ENCODE results near the gene KLF6. TPM values are rescaled to one million over a fixed set of nuclear protein-coding genes. Genes with fewer than 3 reads are reported as not detected.

KLF6 gene
- polyA plus RNA-seq, 1 of the 3 experiments (the other 2 are of a cell fraction), result 148 TPM

GRCh38 chr10:3764626-3765112 lies 20.3 kb downstream of the KLF6 start:
- no peak for TF ChIP-seq YY1 (IDR thresholded peaks at IDR 0.05; ENCODE audit: low read depth)
- H3K27ac ChIP-seq (ENCODE audit: low read depth in 2 of 2, low read length in 1 of 2), result peak overlapping the region in 1 of 2 experiments; percentile 65; a peak in 1 of 4 replicates
- no peaks in the 10 kb centered on the region for H3K27me3 ChIP-seq (ENCODE audit: insufficient read depth)
- H3K4me3 ChIP-seq (ENCODE audit: low read depth in 2 of 2, low read length in 1 of 2), result no peak overlapping the region
- H2AFZ ChIP-seq (ENCODE audit: low read depth), result no peak overlapping the region
- H3F3A ChIP-seq (replicated peaks; ENCODE audit: insufficient read depth), result peaks cover 16% of the 10 kb centered on the region
- H3K36me3 ChIP-seq (replicated peaks in 1 of 2; ENCODE audit: control insufficient read depth in 1 of 2, insufficient read depth in 2 of 2, low read length in 1 of 2), result no peaks in the 10 kb centered on the region
- peaks cover 23 to 27% of the 10 kb centered on the region in 2 experiments for H3K4me1 ChIP-seq (ENCODE audit: control insufficient read depth in 1 of 2, insufficient read depth in 2 of 2, low read depth in 1 of 2, low read length in 1 of 2)
- H3K4me2 ChIP-seq, result no peak overlapping the region
- H3K9me3 ChIP-seq, result no peaks in the 10 kb centered on the region
- POLR2A ChIA-PET, result interaction anchor here (1.2 kb wide), 1 partner anchor 21 kb away, joined by 3 read pairs; the partner anchor contains the start of gene KLF6
- no peaks in the 10 kb centered on the region for H4K20me1 ChIP-seq (ENCODE audit: insufficient read depth)
- no peaks in the 10 kb centered on the region for H3K9me2 ChIP-seq
- WGBS (ENCODE audit: low lambda C conversion rate), result 94% methylated on average over 5 of the region's 5 CpGs
- DNase-seq, result no peak
- no peaks in the 10 kb centered on the region for H3K79me2 ChIP-seq (ENCODE audit: insufficient read depth)
- CTCF ChIA-PET, result no interaction called here
- no peak overlapping the region for H3K9ac ChIP-seq

- Histone ChIP-seq H3F3A (replicated peaks; ENCODE audit: insufficient read depth) (peaks cover 14% of the 10 kb centered on the region), H3K9ac (peak overlapping the region; percentile 43; the same call in 1 of the 2 replicates), H3K36me3 (replicated peaks in 1 of 2; ENCODE audit: control insufficient read depth in 1 of 2, insufficient read depth in 2 of 2, low read length in 1 of 2) (no peaks in the 10 kb centered on the region), H3K79me2 (ENCODE audit: insufficient read depth) (no peaks in the 10 kb centered on the region), H3K4me1 (ENCODE audit: control insufficient read depth in 1 of 2, insufficient read depth in 2 of 2, low read depth in 1 of 2, low read length in 1 of 2) (peaks cover 23 to 27% of the 10 kb centered on the region in 2 experiments), H3K27ac (ENCODE audit: low read depth in 2 of 2, low read length in 1 of 2) (peak overlapping the region in 1 of 2 experiments; percentile 65; a peak in 2 of 4 replicates), H3K4me2 (0 out of 2 replicates have a peak overlapping the region, but pooled peaks have one; percentile 12), H3K4me3 (ENCODE audit: low read depth in 2 of 2, low read length in 1 of 2) (no peak overlapping the region), H3K9me3 (no peaks in the 10 kb centered on the region), H3K27me3 (ENCODE audit: insufficient read depth) (no peaks in the 10 kb centered on the region), H2AFZ (ENCODE audit: low read depth) (no peak overlapping the region), H4K20me1 (ENCODE audit: insufficient read depth) (no peaks in the 10 kb centered on the region), H3K9me2 (no peaks in the 10 kb centered on the region)
- TF ChIP-seq TCF12 (IDR thresholded peaks at IDR 0.05), result peak; percentile 40; the same call in 1 of the 2 replicates
- peak; percentile 26; the same call in 1 of the 2 replicates for TF ChIP-seq JUND (IDR thresholded peaks at IDR 0.05)
- TF ChIP-seq EZH2phosphoT487 (IDR thresholded peaks at IDR 0.05; ENCODE audit: borderline replicate concordance, low read depth), result no peak
- TF ChIP-seq RFX5 (IDR thresholded peaks at IDR 0.05; ENCODE audit: low read length), result no peak
- peak; percentile 17; the same call in 1 of the 2 replicates for TF ChIP-seq NFIC (IDR thresholded peaks at IDR 0.05; ENCODE audit: borderline replicate concordance)
- no peak for TF ChIP-seq FOXJ3 (CRISPR knock-in tag; IDR thresholded peaks at IDR 0.05)
- TF ChIP-seq EP300 (IDR thresholded peaks at IDR 0.05; ENCODE audit: borderline replicate concordance in 1 of 2, low read depth in 1 of 2, low read length in 1 of 2), result peak in 1 of 2 experiments; percentile 30; a peak in 1 of 4 replicates
- peak; percentile 71 for TF ChIP-seq FOSL2 (IDR thresholded peaks at IDR 0.05; ENCODE audit: borderline replicate concordance, low read depth)
- TF ChIP-seq SIN3A (IDR thresholded peaks at IDR 0.05; ENCODE audit: borderline replicate concordance, low read depth, low read length), result no peak
- peak; percentile 66; the same call in 1 of the 2 replicates for TF ChIP-seq RXRA (IDR thresholded peaks at IDR 0.05; ENCODE audit: borderline replicate concordance, low read depth)
- no peak for DNase-seq
- CTCF ChIA-PET, result no interaction called here
- WGBS (ENCODE audit: low lambda C conversion rate), result 66% methylated on average over 8 of the region's 8 CpGs
- POLR2A ChIA-PET, result interaction anchor here (1.2 kb wide), 1 partner anchor 21 kb away, joined by 3 read pairs; the partner anchor contains the start of gene KLF6
Observed at GRCh38 chr10:3763852-3764625, 21.0 kb downstream of the KLF6 start.

Data from SK-N-SH (cell line).